HepG2 (cell line): ENCODE measurements around the gene NET1. TPM values are rescaled to one million over a fixed set of nuclear protein-coding genes. Genes with fewer than 3 reads are reported as not detected.

Source experiments
- AKNA ChIP-seq: sonication (generic); formaldehyde crosslinking; IDR thresholded peaks from 2 replicates; pipeline ENCODE4 v1.4.0; 2020; ENCODE audit warnings: missing genetic modification reagents, borderline replicate concordance
- DBP ChIP-seq: sonication (generic); formaldehyde crosslinking; IDR thresholded peaks from 2 replicates; pipeline ENCODE4 v1.4.0; 2020; ENCODE audit warnings: missing genetic modification reagents; ENCODE audit errors: not compliant biosample characterization
- DRAP1 ChIP-seq: IDR thresholded peaks from 2 replicates; pipeline ENCODE4 v1.6.1; 2016; ENCODE audit warnings: missing genetic modification reagents, missing compliant biosample characterization
- ERF ChIP-seq: IDR thresholded peaks from 2 replicates; pipeline ENCODE4 v1.6.1; 2018; ENCODE audit warnings: missing biosample characterization, missing genetic modification reagents
- GLI4 ChIP-seq: sonication (generic); formaldehyde crosslinking; IDR thresholded peaks from 2 replicates; pipeline ENCODE4 v1.5.1; 2020; ENCODE audit warnings: missing genetic modification reagents, mild to moderate bottlenecking, moderate library complexity, borderline replicate concordance
- GTF3A ChIP-seq: sonication (generic); formaldehyde crosslinking; conservative IDR thresholded peaks from 2 replicates; pipeline ENCODE4 v1.4.0; 2020; ENCODE audit warnings: mild to moderate bottlenecking, missing genetic modification reagents
- KDM6A ChIP-seq: IDR thresholded peaks from 2 replicates; pipeline ENCODE4 v1.6.1; 2016; ENCODE audit warnings: low read depth
- MLLT10 ChIP-seq: sonication (generic); formaldehyde crosslinking; IDR thresholded peaks from 2 replicates; pipeline ENCODE4 v1.4.0; 2020; ENCODE audit warnings: missing genetic modification reagents
- MLXIP ChIP-seq: sonication (generic); formaldehyde crosslinking; IDR thresholded peaks from 2 replicates; pipeline ENCODE4 v1.9.0; 2021; ENCODE audit warnings: missing genetic modification reagents, borderline replicate concordance
- MXD1 ChIP-seq: sonication (generic); formaldehyde crosslinking; IDR thresholded peaks from 2 replicates; pipeline ENCODE4 v1.4.0; 2020; ENCODE audit warnings: mild to moderate bottlenecking, missing genetic modification reagents
- PCBP2 ChIP-seq: fragments of 200-400 bp; formaldehyde crosslinking; optimal IDR thresholded peaks from 2 replicates; pipeline ENCODE3; 2018; ENCODE audit warnings: low read length, low read depth; ENCODE audit not compliant: poor library complexity, severe bottlenecking
- ZNF224 ChIP-seq: sonication (generic); formaldehyde crosslinking; IDR thresholded peaks from 2 replicates; pipeline ENCODE4 v1.5.0; 2020; ENCODE audit warnings: mild to moderate bottlenecking, missing genetic modification reagents
- ZNF512B ChIP-seq: sonication (generic); formaldehyde crosslinking; IDR thresholded peaks from 2 replicates; pipeline ENCODE4 v1.5.1; 2020; ENCODE audit warnings: missing genetic modification reagents, mild to moderate bottlenecking, borderline replicate concordance
- ZNF550 ChIP-seq: sonication (generic); formaldehyde crosslinking; IDR thresholded peaks from 2 replicates; pipeline ENCODE4 v1.4.0; 2020; ENCODE audit warnings: mild to moderate bottlenecking, missing genetic modification reagents, borderline replicate concordance
- ZNF746 ChIP-seq: sonication (generic); formaldehyde crosslinking; IDR thresholded peaks from 2 replicates; pipeline ENCODE4 v1.8.0; 2022; ENCODE audit warnings: mild to moderate bottlenecking, missing genetic modification reagents
- ZNF839 ChIP-seq: sonication (generic); formaldehyde crosslinking; IDR thresholded peaks from 2 replicates; pipeline ENCODE4 v1.4.0; 2020; ENCODE audit warnings: missing genetic modification reagents, mild to moderate bottlenecking, borderline replicate concordance
- polyA plus RNA-seq, 8 experiments: library from polyadenylated mRNA; depleted of rRNA in 3 of 8; stranded (reverse) in 7 of 8; unstranded in 1 of 8; fragments of >200 nt; fragmentation: Illumina TruSeq in 4 of 8; extraction: Trizol in 4 of 8; gene quantifications; 2 replicates each; pipeline versions ENCODE4 v1.2.1 to v1.2.3, GENCODE V29; 2011 to 2016; ENCODE audit warnings: low read depth in 4 of 8, missing spikeins in 1 of 8, mixed read lengths in 1 of 8; ENCODE audit not compliant: insufficient read depth in 1 of 8
- total RNA-seq, 5 experiments: library from RNA; depleted of rRNA; stranded (reverse); fragments of >200 nt; fragmentation: Illumina TruSeq; extraction: Trizol; gene quantifications; 2 replicates each; pipeline ENCODE4 v1.2.3, GENCODE V29; 2016; ENCODE audit warnings: low read depth in 1 of 5

NET1 gene
- total and polyA plus RNA-seq, 2 of the 13 experiments (the other 11 are each of a cell fraction or from before 2014, with no cell fraction given), result 48.1 to 65.8 TPM

- no peak for TF ChIP-seq ZNF746 (CRISPR knock-in tag)
- peak; percentile 93 for TF ChIP-seq MXD1
- no peak for TF ChIP-seq MLLT10
- TF ChIP-seq ZNF839 (CRISPR knock-in tag), result 0 out of 2 replicates have a peak, but pooled peaks have one; percentile 59
- no peak for TF ChIP-seq GTF3A (CRISPR knock-in tag)
- peak; percentile 33; the same call in 1 of the 2 replicates for TF ChIP-seq MLXIP (CRISPR knock-in tag)
- peak; percentile 99 for TF ChIP-seq DRAP1 (CRISPR knock-in tag)
- no peak for TF ChIP-seq DBP (CRISPR knock-in tag)
- 0 out of 2 replicates have a peak, but pooled peaks have one; percentile 34 for TF ChIP-seq ZNF512B (CRISPR knock-in tag)
- no peak for TF ChIP-seq KDM6A (CRISPR knock-in tag)
- no peak; the same call in 1 of the 2 replicates for TF ChIP-seq GLI4 (CRISPR knock-in tag)
- peak; percentile 96 for TF ChIP-seq ERF (CRISPR knock-in tag)
- TF ChIP-seq PCBP2, result no peak
- TF ChIP-seq ZNF550, result no peak
- TF ChIP-seq ZNF224 (CRISPR knock-in tag), result no peak
- TF ChIP-seq AKNA (CRISPR knock-in tag), result no peak
These were observed 34.1 kb downstream of the NET1 start (continued) for GRCh38 chr10:5446390-5446926.
